Keratinocyte (primary cell): Measurements from ENCODE around the gene TRAPPC2. TPM values are rescaled to one million over a fixed set of nuclear protein-coding genes. Genes with fewer than 3 reads are reported as not detected.

ENCODE experiments used
- DNase-seq: peaks from one replicate; pipeline ENCODE4 v3.0.0-alpha.2; 2011; ENCODE audit warnings: low read depth, missing footprints, low spot score
- FAIRE-seq: peaks from 2 replicates; lab custom pipeline; 2011; peaks lifted over from hg19 to GRCh38; lab: Jason Lieb, UNC
- H2AFZ ChIP-seq: 2 replicates; pipeline ENCODE4 v1.6.0; 2012; ENCODE audit warnings: low read length, control low read depth, inconsistent platforms; ENCODE audit not compliant: control insufficient read depth
- H3K27ac ChIP-seq: 2 replicates; pipeline ENCODE4 v1.5.1; 2011; ENCODE audit warnings: low read length; ENCODE audit not compliant: control insufficient read depth, insufficient read depth
- H3K27me3 ChIP-seq: 3 replicates; pipeline ENCODE4 v1.6.0; 2011; ENCODE audit warnings: low read length; ENCODE audit not compliant: control insufficient read depth, insufficient read depth; ENCODE audit errors: extremely low read depth
- H3K36me3 ChIP-seq, 2 experiments: 2 replicates in 1 of 2; 3 replicates in 1 of 2; pipeline ENCODE4 v1.5.1; 2011; ENCODE audit warnings: low read length in 2 of 2, mild to moderate bottlenecking in 1 of 2; ENCODE audit not compliant: control insufficient read depth in 2 of 2, insufficient read depth in 2 of 2; ENCODE audit errors: extremely low read depth in 1 of 2
- H3K4me1 ChIP-seq: 3 replicates; pipeline ENCODE4 v1.5.1; 2011; ENCODE audit warnings: low read length; ENCODE audit not compliant: control insufficient read depth, insufficient read depth; ENCODE audit errors: extremely low read depth
- H3K4me2 ChIP-seq: 3 replicates; pipeline ENCODE4 v1.6.0; 2011; ENCODE audit warnings: low read depth, low read length; ENCODE audit not compliant: control insufficient read depth, insufficient read depth; ENCODE audit errors: extremely low read depth
- H3K4me3 ChIP-seq, 3 experiments: fragments of 200-600 bp in 1 of 3; sonication (generic) in 1 of 3; 2 replicates in 2 of 3; 3 replicates in 1 of 3; pipeline ENCODE4 v1.5.1; 2011 to 2016; ENCODE audit warnings: low read length in 3 of 3, mild to moderate bottlenecking in 3 of 3, control low read depth in 2 of 3, inconsistent platforms in 1 of 3, low read depth in 1 of 3, mixed read lengths in 1 of 3, mixed run types in 1 of 3, moderate library complexity in 1 of 3; ENCODE audit not compliant: control insufficient read depth in 2 of 3, insufficient read depth in 2 of 3; ENCODE audit errors: extremely low read depth in 1 of 3
- H3K79me2 ChIP-seq: 2 replicates; pipeline ENCODE4 v1.6.0; 2012; ENCODE audit warnings: low read length; ENCODE audit not compliant: control insufficient read depth, insufficient read depth
- H3K9ac ChIP-seq: 3 replicates; pipeline ENCODE4 v1.6.0; 2011; ENCODE audit warnings: low read length; ENCODE audit not compliant: control insufficient read depth, insufficient read depth; ENCODE audit errors: extremely low read depth
- H3K9me1 ChIP-seq: 3 replicates; pipeline ENCODE4 v1.6.0; 2011; ENCODE audit warnings: low read length; ENCODE audit not compliant: control insufficient read depth, insufficient read depth; ENCODE audit errors: extremely low read depth
- H3K9me3 ChIP-seq: 2 replicates; pipeline ENCODE4 v1.5.1; 2012; ENCODE audit warnings: low read depth, low read length; ENCODE audit not compliant: control insufficient read depth
- H4K20me1 ChIP-seq: 3 replicates; pipeline ENCODE4 v1.6.0; 2011; ENCODE audit warnings: low read length; ENCODE audit not compliant: control insufficient read depth, insufficient read depth; ENCODE audit errors: extremely low read depth
- CTCF ChIP-seq, 3 experiments: IDR thresholded peaks in 1 of 3; conservative IDR thresholded peaks in 1 of 3; optimal IDR thresholded peaks in 1 of 3; 2 replicates in 2 of 3; 3 replicates in 1 of 3; pipeline versions ENCODE3 to v1.5.1; 2011; ENCODE audit warnings: low read length in 3 of 3, mild to moderate bottlenecking in 3 of 3, moderate library complexity in 2 of 3, control low read depth in 1 of 3, inconsistent platforms in 1 of 3; ENCODE audit not compliant: insufficient read depth in 2 of 3; ENCODE audit errors: extremely low read depth in 1 of 3
- EZH2 ChIP-seq: IDR thresholded peaks from one replicate; pipeline ENCODE4 v1.6.1; 2012; ENCODE audit warnings: inconsistent platforms, mild to moderate bottlenecking, low read length, moderate library complexity
- dilution Hi-C: fragments of 300-500 bp; cut with MboI; formaldehyde crosslinking; loops from one replicate; pipeline ENCODE4 v1.7.0; 2020; ENCODE audit warnings: low sequenced_read_pairs; ENCODE audit not compliant: extremely low pct_ligation_motif_present
- polyA plus RNA-seq, 5 experiments: library from polyadenylated mRNA; depleted of rRNA in 3 of 5; stranded (reverse) in 3 of 5; stranded (forward) in 1 of 5; unstranded in 1 of 5; fragments of >200 nt; gene quantifications; 1 replicate in 1 of 5; 2 replicates in 3 of 5; 3 replicates in 1 of 5; pipeline versions ENCODE4 v1.2.1 to v1.2.3, GENCODE V29; 2011 to 2012; ENCODE audit warnings: missing spikeins in 2 of 5, low read depth in 1 of 5, low replicate concordance in 1 of 5

The TRAPPC2 gene
- polyA plus RNA-seq, 1 donor (not counting 4 experiments of a cell fraction or from before 2014, with no cell fraction given) = 19.0 TPM

GRCh38 chrX:13700380-13700779 is 34.0 kb downstream of the TRAPPC2 start:
- no peak for DNase-seq
- Histone ChIP-seq H3K4me3 (no peak overlapping the region), H4K20me1 (no peaks in the 10 kb centered on the region), H3K79me2 (peaks cover 52% of the 10 kb centered on the region), H2AFZ (no peak overlapping the region), H3K9me3 (no peaks in the 10 kb centered on the region), H3K9ac (no peak overlapping the region), H3K9me1 (peaks cover 2% of the 10 kb centered on the region), H3K4me1 (peaks cover 22% of the 10 kb centered on the region), H3K36me3 (no peaks in the 10 kb centered on the region), H3K27me3 (no peaks in the 10 kb centered on the region), H3K4me2 (no peak overlapping the region), H3K27ac (no peak overlapping the region)
- TF ChIP-seq EZH2 = no peak
- TF ChIP-seq CTCF (optimal IDR thresholded peaks at IDR 0.05 in 1 of 3, IDR thresholded peaks at IDR 0.05 in 1 of 3, conservative IDR thresholded peaks at IDR 0.05 in 1 of 3; ENCODE audit: extremely low read depth in 1 of 3, insufficient read depth in 2 of 3, low read length in 3 of 3) = no peak
- no peak for FAIRE-seq
- dilution Hi-C loops = no loop called here

GRCh38 chrX:13699183-13699826 is 35.1 kb downstream of the TRAPPC2 start:
- H3K27me3 ChIP-seq = no peaks in the 10 kb centered on the region
- TF ChIP-seq EZH2 (no peak), CTCF (optimal IDR thresholded peaks at IDR 0.05 in 1 of 3, IDR thresholded peaks at IDR 0.05 in 1 of 3, conservative IDR thresholded peaks at IDR 0.05 in 1 of 3; ENCODE audit: extremely low read depth in 1 of 3, insufficient read depth in 2 of 3, low read length in 3 of 3) (no peak)
- H3K36me3 ChIP-seq = peaks cover 2 to 3% of the 10 kb centered on the region in 2 experiments
- H3K27ac ChIP-seq = no peak overlapping the region
- H3K9me3 ChIP-seq = no peaks in the 10 kb centered on the region
- no peak overlapping the region for H3K4me2 ChIP-seq
- FAIRE-seq = peak; percentile 34
- no peak overlapping the region for H3K4me3 ChIP-seq
- no peaks in the 10 kb centered on the region for H4K20me1 ChIP-seq
- dilution Hi-C loops = no loop called here
- no peak overlapping the region for H2AFZ ChIP-seq
- DNase-seq = no peak
- peaks cover 62% of the 10 kb centered on the region for H3K79me2 ChIP-seq
- peaks cover 2% of the 10 kb centered on the region for H3K9me1 ChIP-seq
- H3K9ac ChIP-seq = no peak overlapping the region
- peaks cover 26% of the 10 kb centered on the region for H3K4me1 ChIP-seq
